Endometrium (tissue), 2 donors: ENCODE results near the gene FAM237B.
"Not testable (repeated sequence)": the region's sequence is repeated elsewhere in the genome, so short reads cannot be mapped to it uniquely, and the experiment has no call there.

Experiments used
- FAIRE-seq: peaks from 2 replicates; lab custom pipeline; 2012; peaks lifted over from hg19 to GRCh38; lab: Jason Lieb, UNC
- donor health status: control.
- donor health status: control.

FAM237B gene

DNA sequence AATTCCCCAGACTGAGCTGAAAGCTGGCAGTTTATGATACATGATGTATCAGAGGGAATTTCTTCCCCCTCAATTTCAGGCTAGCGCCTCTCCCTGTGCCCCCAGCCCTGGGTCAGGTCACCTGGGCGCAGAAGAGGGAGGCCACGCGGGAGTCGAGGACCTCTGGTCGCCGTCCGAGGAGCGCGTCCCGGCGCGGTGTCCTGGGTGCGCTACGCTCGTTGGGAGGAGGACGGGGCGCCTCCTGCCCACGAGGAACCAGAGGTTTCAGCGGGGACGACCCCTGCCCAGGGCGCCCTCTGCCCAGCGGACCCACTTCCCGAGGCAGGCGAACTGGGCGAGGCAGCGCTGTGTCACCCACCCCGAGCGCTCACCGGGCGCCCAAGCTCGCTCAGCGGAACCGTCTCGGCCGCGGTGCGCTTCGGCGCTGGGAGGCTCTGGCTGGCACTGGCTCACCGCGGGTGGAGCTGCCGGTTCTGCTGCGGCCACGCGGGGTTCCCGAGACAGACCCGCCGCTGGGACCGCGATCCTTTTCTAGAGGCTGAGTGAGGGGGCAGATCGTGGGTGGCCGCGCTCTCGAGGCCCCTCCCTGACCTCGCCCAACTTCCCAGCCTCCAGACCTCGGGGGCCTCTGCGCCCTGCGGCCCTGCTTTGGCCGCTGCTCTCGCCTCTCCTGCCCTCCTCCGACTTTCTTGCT is at the start of gene FAM237B:
Gene FAM237B (minus strand): TSS at position 504 of the 694 bp plus-strand sequence. CDS start 1,556 bp downstream, outside the sequence.
- FAIRE-seq = no peak

DNA sequence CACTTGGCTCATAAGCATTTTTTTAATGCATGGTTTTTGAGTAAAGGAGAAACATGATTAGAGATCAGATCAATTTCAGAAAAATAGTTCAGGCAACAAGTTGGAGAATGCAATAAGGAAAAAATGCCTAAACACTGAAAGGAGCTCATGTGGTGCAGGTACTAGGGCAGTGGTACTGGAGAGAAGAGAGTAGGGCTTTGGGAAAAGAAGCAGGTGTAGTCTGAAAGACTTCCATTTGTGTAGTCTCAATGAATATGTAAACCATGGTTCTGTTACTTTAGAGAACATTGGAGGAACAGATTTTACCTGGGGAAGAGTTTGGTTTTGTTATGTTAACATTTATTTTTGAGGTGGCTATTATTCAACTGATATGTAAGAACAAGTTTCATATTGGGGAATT is 30.9 kb upstream of the FAM237B start:
- FAIRE-seq = no peak

- not testable (repeated sequence) for FAIRE-seq
Observed at GRCh38 chr7:90350032-90350431, 28.9 kb upstream of the FAM237B start.

GRCh38 chr7:90349305-90349704 is 28.2 kb upstream of the FAM237B start:
- no peak for FAIRE-seq

- no peak for FAIRE-seq
Observed at GRCh38 chr7:90347759-90348158, 26.7 kb upstream of the FAM237B start.

GRCh38 chr7:90346336-90347125 is 25.4 kb upstream of the FAM237B start, which contains the start of gene GTPBP10:
Gene GTPBP10, plus strand, starts transcription at chr7:90346716. Its CDS starts 26 bp downstream, at chr7:90346742.
- FAIRE-seq = peak; percentile 70

GRCh38 chr7:90345595-90346335 is 24.7 kb upstream of the FAM237B start:
- FAIRE-seq = no peak

- no peak for FAIRE-seq
Observed at GRCh38 chr7:90345016-90345415, 23.9 kb upstream of the FAM237B start.

DNA sequence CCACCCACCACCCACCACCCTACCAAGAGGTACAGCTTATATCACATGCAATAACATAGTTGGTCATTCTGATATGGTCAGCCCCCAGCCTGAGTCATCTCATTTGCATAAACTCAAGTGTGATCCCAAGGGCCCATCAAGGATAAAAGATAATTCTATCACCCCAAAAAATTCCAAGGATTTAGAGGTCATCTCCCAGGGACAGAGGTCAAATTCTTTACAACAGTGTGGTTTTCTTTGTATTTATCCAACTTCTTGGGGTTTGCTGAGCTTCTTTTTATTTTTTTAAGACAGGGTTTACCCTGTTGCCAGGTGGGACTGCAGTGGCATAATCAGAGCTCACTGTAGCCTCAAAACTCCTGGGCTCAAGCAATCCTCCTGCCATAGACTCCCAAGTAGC is 16.0 kb upstream of the FAM237B start:
- no peak for FAIRE-seq

- FAIRE-seq = not testable (repeated sequence)
Observed at GRCh38 chr7:90334926-90335325, 13.8 kb upstream of the FAM237B start.

DNA sequence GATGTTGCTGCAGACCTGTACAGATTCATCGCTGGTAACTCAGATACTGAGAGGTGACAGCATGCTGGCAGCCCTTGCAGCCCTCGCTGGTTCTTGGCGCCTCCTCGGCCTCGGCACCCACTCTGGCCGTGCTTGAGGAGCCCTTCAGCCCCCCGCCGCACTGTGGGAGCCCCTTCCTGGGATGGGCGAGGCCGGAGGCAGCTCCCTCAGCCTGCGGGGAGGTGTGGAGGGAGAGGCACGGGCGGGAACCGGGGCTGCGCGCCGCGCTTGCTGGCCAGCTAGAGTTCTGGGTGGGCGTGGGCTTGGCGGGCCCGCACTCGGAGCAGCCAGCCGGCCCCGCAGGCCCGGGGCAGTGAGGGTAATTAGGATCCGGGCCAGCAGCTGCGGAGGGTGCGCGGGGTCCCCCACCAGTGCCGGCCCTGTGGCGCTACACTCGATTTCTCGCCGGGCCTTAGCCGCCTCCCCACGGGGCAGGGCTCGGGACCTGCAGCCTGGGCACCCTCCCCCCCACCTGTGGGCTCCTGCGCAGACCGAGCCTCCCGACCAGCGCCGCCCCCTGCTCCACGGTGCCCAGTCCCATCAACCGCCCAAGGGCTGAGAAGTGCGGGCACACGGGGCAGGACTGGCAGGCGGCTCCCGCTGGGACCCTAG is 13.2 kb upstream of the FAM237B start:
- no peak for FAIRE-seq

DNA sequence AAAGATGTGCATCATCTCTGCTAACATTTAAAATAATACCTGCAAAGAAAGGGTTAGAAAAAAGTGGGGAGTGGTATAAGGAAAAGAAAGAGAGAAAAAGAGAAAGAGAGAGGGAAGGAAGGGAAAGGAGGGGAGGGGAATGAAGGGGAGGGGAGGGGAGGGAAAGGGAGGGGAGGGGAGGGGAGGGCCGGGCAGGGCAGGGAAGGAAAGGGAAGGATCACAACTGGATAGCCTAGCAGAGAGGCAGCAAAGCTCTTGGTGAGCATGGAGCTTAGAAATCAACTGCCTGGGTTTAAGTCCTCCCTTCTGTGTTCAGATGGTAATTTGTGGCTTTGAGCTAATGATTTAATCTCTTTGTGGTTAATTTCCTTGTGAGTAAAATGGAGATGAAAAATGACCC is 5.4 kb upstream of the FAM237B start:
- FAIRE-seq = no peak

DNA sequence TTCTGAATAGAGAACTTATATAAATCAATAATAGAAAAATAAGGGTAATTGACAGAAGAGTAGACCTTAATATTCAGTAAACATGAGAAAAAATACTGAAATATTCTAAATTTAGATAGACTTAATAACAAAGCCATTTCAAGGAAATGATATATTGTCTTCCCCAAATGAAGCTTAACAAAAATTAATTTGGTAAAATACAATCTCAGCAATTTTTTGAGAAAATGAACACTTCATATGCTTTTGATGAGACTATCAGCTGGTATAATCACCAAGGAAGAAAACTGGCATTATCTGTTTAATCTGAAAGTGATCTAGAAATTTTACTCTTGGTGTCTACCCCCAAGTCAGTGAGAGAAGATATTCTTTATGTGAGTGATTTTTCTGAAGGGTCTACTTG is 1.7 kb upstream of the FAM237B start:
- no peak for FAIRE-seq

DNA sequence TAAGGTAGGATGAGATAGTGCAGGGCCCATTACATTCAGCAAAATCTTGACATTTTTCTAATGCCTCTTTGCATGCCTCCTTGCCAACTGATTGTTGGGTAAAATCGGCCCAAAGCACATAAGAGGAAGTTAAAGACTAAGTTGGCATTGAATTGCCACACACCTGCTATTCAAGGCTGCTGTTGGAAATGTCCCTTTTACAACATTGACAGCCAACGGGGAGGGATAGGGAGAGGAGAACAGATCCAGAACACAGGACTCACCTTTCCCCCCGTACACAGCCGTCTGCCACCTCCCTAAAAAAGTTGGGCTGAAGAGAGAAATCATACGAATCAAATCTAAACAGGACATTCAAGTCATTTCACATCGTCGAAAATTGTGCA is 695 bp downstream of the FAM237B start:
- FAIRE-seq = no peak

DNA sequence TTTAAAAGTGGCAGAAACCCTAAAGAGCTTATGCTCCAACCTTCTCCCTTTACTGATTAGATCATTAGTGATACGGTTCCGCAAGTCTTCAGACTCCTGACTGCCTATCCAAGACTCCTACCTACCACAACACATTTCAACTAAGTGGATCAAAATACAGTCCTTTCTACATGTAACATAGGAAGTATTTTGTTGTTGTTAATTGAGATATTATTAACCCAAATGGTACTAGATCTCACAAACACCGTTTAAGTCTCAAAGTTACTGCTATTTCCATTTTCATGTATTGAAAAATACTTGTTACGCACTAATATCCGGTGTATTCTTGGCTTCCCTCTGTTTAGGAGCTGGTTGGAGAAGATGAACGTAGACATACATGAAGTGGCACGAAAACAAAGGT is 1.1 kb downstream of the FAM237B start:
- no peak for FAIRE-seq

DNA sequence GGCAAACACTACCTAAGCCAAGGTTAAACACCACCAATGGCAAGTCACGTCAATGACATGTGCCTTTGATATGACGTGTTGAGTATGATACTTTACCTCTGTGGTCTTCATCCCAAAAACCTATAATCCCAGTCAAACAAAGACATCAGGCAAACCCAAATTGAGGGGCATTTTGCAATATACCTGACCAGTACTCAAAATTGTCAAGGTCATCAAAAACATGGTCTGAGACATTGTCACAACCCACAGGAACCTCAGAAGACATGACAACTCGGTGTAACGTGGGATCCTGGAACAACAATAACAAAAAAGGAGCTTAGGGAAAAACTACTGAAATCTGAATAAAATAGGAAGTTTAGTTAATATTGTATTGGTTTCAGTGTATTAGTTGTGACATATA is 7.2 kb downstream of the FAM237B start:
- FAIRE-seq = no peak

- FAIRE-seq = no peak
Observed at GRCh38 chr7:90312745-90313144, 8.4 kb downstream of the FAM237B start.

DNA sequence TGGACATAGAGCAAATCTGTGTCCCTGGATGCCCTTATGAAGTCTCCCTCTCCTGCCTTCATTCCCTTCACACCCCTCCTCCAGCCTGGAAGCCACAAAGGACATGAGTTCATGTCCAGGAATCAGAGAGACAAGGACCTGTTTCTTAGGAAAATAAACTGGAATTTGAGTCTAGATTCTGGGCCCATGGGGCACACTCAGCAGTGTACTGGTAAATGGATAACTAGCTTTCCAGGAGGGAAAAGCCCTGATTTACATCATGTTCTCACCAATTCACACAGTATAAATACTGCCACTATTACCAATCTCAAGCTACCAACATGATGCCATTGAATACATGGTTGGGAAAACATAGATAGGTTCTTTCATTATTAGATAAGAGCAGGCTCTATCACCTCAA is 9.9 kb downstream of the FAM237B start:
- no peak for FAIRE-seq

DNA sequence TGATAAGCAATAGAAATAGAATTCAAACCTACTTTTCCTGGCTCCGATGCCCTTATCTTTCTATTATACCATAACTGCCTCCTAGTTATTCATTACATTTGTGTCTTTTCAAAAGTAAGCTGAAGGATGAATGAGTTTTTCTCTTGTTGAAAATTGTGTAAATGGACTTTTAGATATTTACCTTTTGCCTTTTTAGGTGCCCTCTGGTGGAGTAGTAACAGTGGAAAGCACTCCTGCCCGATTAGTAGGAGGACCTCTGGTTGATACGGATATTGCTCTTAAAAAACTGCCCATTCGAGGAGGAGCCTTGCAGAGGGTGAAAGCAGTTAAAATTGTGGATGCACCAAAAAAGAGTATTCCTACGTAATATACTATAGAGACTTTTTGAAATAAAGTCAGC is 11.2 kb downstream of the FAM237B start:
- no peak for FAIRE-seq

- no peak for FAIRE-seq
Observed at GRCh38 chr7:90303241-90303640, 17.9 kb downstream of the FAM237B start.

GRCh38 chr7:90298145-90299038 is 22.7 kb downstream of the FAM237B start:
- FAIRE-seq = peak; percentile 62
